Loucy (cell line): Measurements from ENCODE around the gene DMRTB1.

Experiments used
- H2AFZ ChIP-seq: fragments of 200-600 bp; sonication (generic); 2 replicates; pipeline ENCODE4 v1.6.0; 2016; ENCODE audit warnings: antibody characterized with exemption, mild to moderate bottlenecking, low read length, moderate library complexity
- H3F3A ChIP-seq: fragments of 200-600 bp; 2 replicates; pipeline ENCODE4 v1.6.0; 2016; ENCODE audit warnings: antibody characterized with exemption, low read depth, mild to moderate bottlenecking
- H3K27me3 ChIP-seq: fragments of 200-600 bp; sonication (generic); 2 replicates; pipeline ENCODE4 v1.6.1; 2014; ENCODE audit warnings: low read length, mild to moderate bottlenecking; ENCODE audit not compliant: insufficient read depth, poor library complexity, severe bottlenecking
- H3K36me3 ChIP-seq: fragments of 200-600 bp; sonication (generic); 2 replicates; pipeline ENCODE4 v1.6.1; 2016; ENCODE audit warnings: low read length; ENCODE audit not compliant: insufficient read depth
- H3K4me1 ChIP-seq: fragments of 200-600 bp; sonication (generic); 2 replicates; pipeline ENCODE4 v1.5.1; 2014; ENCODE audit warnings: low read length, mild to moderate bottlenecking; ENCODE audit not compliant: insufficient read depth, poor library complexity, severe bottlenecking
- H3K4me2 ChIP-seq: fragments of 200-600 bp; sonication (generic); 2 replicates; pipeline ENCODE4 v1.6.0; 2014; ENCODE audit warnings: antibody characterized with exemption, low read length, low read depth, mild to moderate bottlenecking; ENCODE audit not compliant: poor library complexity, severe bottlenecking
- H3K4me3 ChIP-seq: fragments of 200-600 bp; sonication (generic); 2 replicates; pipeline ENCODE4 v1.5.1; 2014; ENCODE audit warnings: low read length, mild to moderate bottlenecking, mixed read lengths; ENCODE audit not compliant: poor library complexity, severe bottlenecking
- H3K79me2 ChIP-seq: fragments of 200-600 bp; sonication (generic); 2 replicates; pipeline ENCODE4 v1.6.1; 2014; ENCODE audit warnings: low read length; ENCODE audit not compliant: insufficient read depth
- H3K9ac ChIP-seq: fragments of 200-600 bp; sonication (generic); 2 replicates; pipeline ENCODE4 v1.6.0; 2014; ENCODE audit warnings: mild to moderate bottlenecking, low read depth, low read length, moderate library complexity; ENCODE audit not compliant: poor library complexity, severe bottlenecking
- H3K9me2 ChIP-seq: fragments of 200-600 bp; sonication (generic); replicated peaks from 2 replicates; pipeline ENCODE4 v1.6.1; 2016; ENCODE audit warnings: low read depth, low read length, mixed read lengths
- H3K9me3 ChIP-seq: fragments of 200-600 bp; sonication (generic); 2 replicates; pipeline ENCODE4 v1.6.1; 2014; ENCODE audit warnings: mild to moderate bottlenecking, antibody characterized with exemption, low read length, low read depth; ENCODE audit not compliant: insufficient read depth
- H4K20me1 ChIP-seq: fragments of 200-600 bp; sonication (generic); 2 replicates; pipeline ENCODE4 v1.6.0; 2014; ENCODE audit warnings: antibody characterized with exemption, low read length, mild to moderate bottlenecking; ENCODE audit not compliant: insufficient read depth, poor library complexity, severe bottlenecking
- EZH2phosphoT487 ChIP-seq: fragments of 200-600 bp; IDR thresholded peaks from 2 replicates; pipeline ENCODE4 v1.6.1; 2018; ENCODE audit warnings: antibody characterized with exemption, mild to moderate bottlenecking, moderate library complexity, borderline replicate concordance
- TF ChIP-seq, protein P1 (sequence below): fragments of 200-600 bp; sonication (generic); conservative IDR thresholded peaks from 2 replicates; pipeline ENCODE4 v1.5.1; 2014; ENCODE audit warnings: mild to moderate bottlenecking, antibody characterized with exemption, low read length

Gene DMRTB1

GRCh38 chr1:53442299-53442698 lies 16.9 kb upstream of the DMRTB1 start:
- H4K20me1 ChIP-seq = no peaks in the 10 kb centered on the region
- no peaks in the 10 kb centered on the region for H3K9me2 ChIP-seq
- no peak overlapping the region; the same call in 1 of the 2 replicates for H2AFZ ChIP-seq
- no peak overlapping the region for H3K9ac ChIP-seq
- no peak overlapping the region for H3K4me3 ChIP-seq
- H3F3A ChIP-seq = no peaks in the 10 kb centered on the region
- no peaks in the 10 kb centered on the region for H3K79me2 ChIP-seq
- H3K4me1 ChIP-seq = no peaks in the 10 kb centered on the region
- H3K9me3 ChIP-seq = no peaks in the 10 kb centered on the region
- no peak for TF ChIP-seq EZH2phosphoT487
- TF ChIP-seq, protein P1, sequence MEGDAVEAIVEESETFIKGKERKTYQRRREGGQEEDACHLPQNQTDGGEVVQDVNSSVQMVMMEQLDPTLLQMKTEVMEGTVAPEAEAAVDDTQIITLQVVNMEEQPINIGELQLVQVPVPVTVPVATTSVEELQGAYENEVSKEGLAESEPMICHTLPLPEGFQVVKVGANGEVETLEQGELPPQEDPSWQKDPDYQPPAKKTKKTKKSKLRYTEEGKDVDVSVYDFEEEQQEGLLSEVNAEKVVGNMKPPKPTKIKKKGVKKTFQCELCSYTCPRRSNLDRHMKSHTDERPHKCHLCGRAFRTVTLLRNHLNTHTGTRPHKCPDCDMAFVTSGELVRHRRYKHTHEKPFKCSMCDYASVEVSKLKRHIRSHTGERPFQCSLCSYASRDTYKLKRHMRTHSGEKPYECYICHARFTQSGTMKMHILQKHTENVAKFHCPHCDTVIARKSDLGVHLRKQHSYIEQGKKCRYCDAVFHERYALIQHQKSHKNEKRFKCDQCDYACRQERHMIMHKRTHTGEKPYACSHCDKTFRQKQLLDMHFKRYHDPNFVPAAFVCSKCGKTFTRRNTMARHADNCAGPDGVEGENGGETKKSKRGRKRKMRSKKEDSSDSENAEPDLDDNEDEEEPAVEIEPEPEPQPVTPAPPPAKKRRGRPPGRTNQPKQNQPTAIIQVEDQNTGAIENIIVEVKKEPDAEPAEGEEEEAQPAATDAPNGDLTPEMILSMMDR = no peak
- no peak overlapping the region for H3K4me2 ChIP-seq
- H3K27me3 ChIP-seq = no peaks in the 10 kb centered on the region
- H3K36me3 ChIP-seq = no peaks in the 10 kb centered on the region

GRCh38 chr1:53446051-53446450 lies 13.1 kb upstream of the DMRTB1 start:
- Histone ChIP-seq H3K79me2 (no peaks in the 10 kb centered on the region), H3F3A (no peaks in the 10 kb centered on the region), H3K9me3 (no peaks in the 10 kb centered on the region), H3K4me1 (peaks cover 5% of the 10 kb centered on the region), H3K9ac (no peak overlapping the region), H3K27me3 (no peaks in the 10 kb centered on the region), H3K9me2 (no peaks in the 10 kb centered on the region), H4K20me1 (no peaks in the 10 kb centered on the region), H3K36me3 (no peaks in the 10 kb centered on the region), H3K4me3 (no peak overlapping the region), H3K4me2 (no peak overlapping the region), H2AFZ (no peak overlapping the region)
- TF ChIP-seq, protein P1 = no peak
- TF ChIP-seq EZH2phosphoT487 = no peak

DNA sequence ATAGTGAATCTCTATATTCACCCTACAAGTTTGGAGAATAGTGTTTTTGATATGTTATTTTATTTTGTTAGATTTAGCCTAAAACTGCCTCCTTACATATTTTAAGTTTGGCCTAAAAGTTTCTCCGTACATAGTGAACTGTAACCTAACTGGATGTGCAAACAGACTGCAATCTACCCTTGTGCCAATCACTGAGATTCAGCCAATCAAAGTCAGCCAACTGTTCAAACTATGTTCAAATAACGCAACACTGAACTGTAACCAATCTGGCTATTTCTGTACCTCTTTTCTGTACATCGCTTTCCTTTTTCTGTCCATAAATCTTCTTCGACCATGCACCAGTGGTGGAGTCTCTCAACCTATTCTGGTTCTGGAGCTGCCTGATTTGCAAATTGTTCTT lies 11.8 kb upstream of the DMRTB1 start:
- TF ChIP-seq, protein P1 = no peak
- TF ChIP-seq EZH2phosphoT487 = no peak
- H4K20me1 ChIP-seq = no peaks in the 10 kb centered on the region
- H3K27me3 ChIP-seq = no peaks in the 10 kb centered on the region
- H3K79me2 ChIP-seq = no peaks in the 10 kb centered on the region
- H3K36me3 ChIP-seq = no peaks in the 10 kb centered on the region
- H3K4me3 ChIP-seq = no peak overlapping the region
- no peak overlapping the region for H2AFZ ChIP-seq
- H3K4me2 ChIP-seq = no peak overlapping the region
- H3F3A ChIP-seq = no peaks in the 10 kb centered on the region
- H3K9me2 ChIP-seq = no peaks in the 10 kb centered on the region
- H3K9me3 ChIP-seq = no peaks in the 10 kb centered on the region
- peaks cover 5% of the 10 kb centered on the region for H3K4me1 ChIP-seq
- H3K9ac ChIP-seq = no peak overlapping the region
